GM19372 (cell line): ENCODE measurements around the gene PIK3R5.
A peak's percentile ranks its signal among the peaks of the same experiment; 100 is the strongest.
"Not testable (repeated sequence)": the region's sequence is repeated elsewhere in the genome, so short reads cannot be mapped to it uniquely, and the experiment has no call there.

ENCODE experiments used
- ATAC-seq: cut with Tn5 transposase; IDR thresholded peaks from one replicate; pipeline ENCODE4 v1.9.1; 2021; ENCODE audit warnings: mild to moderate bottlenecking, low read depth, moderate library complexity; ENCODE audit not compliant: unreplicated experiment

PIK3R5 gene

DNA sequence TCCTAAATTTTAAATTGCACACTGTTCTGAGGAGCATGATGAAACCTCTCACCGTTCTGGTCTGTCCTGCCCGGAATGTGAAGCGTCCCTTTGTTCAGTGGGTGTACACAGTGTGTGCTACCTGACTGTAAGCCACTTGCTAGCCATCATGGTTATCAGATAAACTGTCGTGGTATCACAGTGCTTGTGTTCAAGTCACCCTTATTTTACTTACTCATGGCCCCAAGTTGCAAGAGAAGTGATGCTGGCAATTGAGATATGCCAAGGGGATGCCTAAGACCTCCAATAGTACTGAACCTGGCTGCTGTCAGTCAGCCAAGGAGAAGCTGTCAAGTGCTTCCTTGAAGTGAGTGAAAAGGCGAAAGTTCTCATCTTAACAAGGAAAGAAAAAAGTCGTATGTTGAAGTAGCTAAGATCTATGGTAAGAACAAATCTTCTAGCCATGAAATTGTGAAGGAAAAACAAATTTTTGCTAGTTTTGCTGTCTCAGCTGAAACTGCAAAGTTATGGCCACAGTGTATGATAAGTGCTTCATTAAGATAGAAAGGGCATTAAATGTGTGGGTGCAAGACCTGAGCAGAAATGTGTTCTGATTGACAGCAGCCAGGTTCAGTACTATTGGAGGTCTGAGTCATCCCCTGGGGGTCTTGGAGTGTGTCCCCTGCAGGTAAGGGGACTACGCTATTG is 103.9 kb downstream of the PIK3R5 start:
- ATAC-seq = no peak

DNA sequence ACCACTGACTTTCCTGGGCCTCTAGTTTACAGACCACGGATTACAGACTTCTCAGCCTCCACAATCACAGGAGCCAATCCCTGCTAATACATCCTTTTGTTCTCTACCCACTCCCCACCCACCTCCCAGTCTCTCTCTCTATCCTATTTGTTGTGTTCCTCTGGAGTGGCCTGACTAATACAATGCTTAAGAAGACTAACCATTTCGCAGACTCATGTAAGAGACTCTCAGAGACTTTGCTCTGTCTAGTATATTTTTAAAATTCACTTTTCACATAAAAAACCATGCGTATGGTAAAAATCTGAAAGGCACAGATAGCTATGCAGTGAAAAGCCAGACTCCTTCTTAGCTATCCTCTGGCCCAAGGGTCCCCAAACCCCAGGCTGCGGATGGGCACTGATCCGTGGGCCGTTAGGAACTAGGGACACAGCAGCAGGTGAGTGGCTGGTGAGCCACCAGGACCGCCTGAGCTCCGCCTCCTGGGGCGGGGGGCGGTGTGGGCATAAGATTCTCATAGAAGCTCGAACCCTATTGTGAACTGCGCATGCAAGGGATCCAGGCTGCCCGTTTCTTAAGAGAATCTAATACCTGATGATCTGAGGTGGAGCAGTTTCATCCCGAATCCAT is 105.6 kb downstream of the PIK3R5 start:
- ATAC-seq = no peak

DNA sequence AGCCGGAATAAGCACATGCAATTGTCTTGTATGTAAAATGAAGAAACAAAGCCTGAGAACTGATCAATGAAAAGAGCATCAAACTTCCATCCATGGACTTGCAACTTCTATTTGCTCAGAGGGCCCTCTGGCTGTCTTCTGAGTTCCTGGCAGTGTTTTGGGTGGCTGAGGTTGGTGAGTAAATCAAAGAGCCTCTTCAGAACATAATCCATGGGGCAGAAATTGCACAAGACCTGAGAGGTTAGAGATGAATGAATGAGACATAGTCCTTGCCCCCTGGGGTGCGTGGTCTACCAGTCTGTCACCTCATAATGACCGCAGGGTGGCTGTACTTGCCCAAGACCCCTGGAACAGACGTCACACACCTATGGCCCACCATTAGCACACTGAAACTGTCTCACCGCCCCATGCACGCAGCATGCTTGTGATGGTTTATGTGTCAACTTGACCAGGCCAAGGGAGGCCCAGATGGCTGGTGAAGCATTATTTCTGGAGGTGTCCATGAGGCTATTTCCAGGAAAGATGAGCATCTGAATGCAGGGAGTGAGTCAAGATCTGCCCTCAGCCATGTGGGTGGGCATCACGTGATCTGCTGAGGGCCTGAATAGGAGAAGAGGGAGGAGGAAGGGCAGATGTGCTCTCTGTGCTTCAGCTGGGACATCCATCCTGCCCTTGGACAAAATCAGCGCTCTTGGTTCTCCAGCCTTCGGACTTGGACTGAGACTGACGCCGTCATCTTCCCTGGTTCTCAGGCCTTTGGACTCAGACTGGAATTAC is 106.3 kb downstream of the PIK3R5 start:
- ATAC-seq = no peak

DNA sequence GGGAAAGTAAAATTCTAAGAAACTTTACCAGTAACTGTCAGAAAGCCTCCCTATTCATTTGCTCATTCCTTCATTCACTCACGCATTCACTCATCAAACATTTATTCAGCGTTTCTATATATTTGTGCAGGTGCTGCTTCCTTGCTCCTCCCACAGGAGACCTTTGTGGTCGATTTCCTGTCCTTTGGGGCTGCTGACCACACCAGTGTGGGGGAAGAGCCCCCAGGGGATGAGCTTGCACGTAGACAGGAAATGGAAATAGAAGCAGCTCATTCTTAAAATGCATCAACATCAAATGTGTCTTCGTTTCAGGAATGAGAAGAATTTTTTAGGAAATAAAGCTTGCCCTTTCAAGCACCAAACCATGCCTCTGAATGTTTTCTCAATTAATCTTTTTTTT is 107.6 kb downstream of the PIK3R5 start:
- ATAC-seq = peak; percentile 48

DNA sequence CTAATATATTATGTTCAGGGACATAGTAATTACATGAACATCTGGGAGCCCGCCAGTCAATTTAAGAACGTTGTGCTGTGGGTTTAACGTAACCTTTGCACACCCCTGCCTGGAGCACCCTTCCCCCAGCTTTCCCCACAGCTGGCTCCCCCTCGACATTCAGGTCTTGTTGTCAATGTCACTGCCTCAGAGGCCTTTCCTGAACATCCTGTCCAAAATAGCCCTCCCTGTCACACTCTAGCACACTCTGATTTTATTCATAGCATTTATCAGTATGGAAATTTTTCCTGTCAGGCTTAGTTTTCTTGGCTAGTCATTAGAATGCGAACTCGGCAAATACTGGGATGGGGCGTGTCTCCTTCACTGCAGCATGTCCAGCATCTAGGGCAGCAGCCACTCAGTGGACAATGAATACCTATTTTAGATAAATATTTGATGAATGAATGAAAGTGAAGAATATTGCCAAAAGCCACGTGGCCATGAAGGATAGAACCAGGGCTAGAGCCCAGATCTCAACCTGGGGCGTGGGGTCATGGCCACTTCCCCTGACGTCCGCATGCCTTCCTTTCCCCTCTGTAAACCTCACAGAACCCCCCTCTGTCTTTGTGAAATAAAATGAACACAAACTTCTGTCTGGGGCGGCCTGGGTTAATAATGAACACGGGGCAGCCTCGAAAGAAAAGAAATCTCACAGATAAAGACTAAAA is 108.5 kb downstream of the PIK3R5 start:
- no peak for ATAC-seq

DNA sequence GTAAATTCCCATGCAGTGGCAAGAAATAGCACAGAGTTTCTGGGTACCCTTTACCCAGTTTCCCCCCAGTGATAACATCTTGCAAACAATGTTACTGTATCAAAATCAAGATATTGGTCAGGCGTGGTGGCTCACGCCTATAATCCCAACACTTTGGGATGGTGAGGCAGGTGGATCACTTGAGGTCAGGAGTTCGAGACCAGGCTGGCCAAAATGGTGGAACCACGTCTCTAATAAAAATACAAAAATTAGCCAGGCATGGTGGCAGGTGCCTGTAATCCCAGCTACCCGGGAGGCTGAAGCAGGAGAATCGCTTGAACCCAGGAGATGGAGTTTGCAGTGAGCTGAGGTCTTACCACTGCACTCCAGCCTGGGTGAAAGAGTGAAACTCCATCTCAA is 109.3 kb downstream of the PIK3R5 start:
- ATAC-seq = not testable (repeated sequence)

DNA sequence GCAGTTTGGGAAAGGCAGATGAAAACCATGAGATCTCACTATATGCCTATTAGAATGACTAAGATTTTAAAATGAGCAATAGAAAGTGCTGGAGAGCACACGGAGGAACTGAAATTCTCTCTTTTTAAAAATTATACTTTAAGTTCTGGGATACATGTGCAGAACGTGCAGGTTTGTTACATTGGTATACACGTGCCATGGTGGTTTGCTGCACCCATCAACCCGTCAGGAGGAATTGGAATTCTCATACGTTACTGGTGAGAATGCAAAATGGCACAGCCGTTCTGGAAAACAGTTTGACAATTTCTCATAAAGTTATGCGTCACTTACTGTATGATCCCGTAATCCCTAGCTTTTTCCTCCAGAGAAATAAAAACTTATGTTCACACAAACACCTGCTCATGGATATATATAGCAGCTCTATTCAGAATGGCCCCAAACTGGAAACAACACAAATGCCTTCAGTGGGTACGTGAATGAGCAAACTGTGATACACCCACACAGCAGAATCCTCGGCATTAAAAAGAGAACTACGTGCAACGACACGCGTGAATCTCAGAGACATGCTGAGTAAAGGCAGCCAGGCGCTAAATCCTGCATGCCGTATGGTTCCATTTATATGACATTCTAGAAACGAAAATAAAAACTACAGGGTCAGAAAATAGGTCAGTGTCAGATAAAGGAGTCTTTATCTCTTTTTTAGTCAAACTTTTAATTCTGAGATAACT is 109.9 kb downstream of the PIK3R5 start:
- no peak for ATAC-seq

DNA sequence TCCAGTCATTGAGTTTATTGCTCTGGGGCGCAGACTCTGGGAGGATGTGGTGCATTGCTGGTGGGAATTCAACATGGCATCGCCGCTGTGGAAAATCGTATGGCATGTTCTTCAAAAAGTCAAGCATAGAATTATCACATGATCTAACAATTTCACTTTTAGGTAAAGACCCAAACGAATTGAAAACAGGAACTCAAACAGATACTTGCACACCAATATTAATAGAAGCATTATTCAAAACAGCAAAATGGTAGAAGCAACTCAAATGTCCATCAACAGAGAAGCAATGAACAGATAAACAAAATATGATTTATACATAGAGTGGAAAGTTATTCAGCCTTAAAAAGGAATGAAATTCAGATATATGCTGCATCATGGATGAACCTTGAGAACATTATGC is 113.9 kb downstream of the PIK3R5 start:
- ATAC-seq = no peak

DNA sequence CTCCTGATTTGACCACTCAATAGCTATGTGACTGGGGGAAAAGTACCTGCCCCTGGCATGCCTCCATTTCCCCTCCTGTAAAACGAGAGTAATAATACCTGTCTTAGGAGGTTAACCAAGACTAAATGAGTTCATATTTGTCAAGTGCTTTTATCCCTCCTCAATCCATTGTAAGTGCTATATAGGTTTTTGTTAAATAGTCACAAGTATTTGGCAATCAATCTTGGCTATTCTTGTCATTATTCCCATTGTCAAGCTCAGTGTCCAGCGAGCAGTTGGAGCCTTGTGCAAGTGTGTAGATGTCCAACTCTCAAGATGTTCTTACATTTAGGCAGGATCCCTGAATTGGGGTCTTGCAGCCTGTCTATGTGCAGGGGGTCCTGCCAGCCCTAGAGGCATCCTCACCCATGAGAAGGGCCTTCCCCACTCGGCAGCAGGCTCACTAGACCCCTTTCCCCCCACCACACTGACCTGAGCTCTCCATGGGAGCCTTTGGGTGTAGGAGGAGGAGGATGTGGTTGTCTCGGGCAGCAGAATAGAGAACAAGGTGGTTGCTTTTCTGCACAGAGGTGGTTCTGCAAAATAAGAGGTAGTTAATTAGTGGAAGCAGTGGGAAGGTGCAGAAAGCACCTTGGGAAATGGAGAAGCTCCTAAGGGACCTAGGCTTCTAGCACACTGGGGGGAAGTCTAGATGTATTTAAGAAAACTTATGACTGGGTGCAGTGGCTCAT is 116.0 kb downstream of the PIK3R5 start:
- ATAC-seq = no peak

DNA sequence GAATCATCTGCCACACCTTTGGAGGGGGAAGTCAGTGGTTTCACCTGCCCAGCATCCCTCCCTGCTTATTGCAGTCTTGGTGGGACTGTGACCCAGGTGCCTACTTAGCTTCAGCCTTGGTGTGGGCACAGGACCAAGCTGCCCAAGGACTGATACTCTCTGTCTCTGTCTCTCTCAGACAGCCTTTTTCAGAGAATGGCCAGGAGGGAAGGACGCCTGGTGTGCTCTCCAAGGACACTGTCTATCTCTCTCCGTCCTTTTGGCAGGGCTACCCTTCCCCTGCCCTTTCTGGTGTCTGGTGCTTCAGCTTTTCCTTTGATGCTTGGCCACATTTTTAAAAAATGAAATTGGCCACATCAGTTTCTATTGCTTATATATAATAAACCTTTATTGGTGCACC is 117.6 kb downstream of the PIK3R5 start:
- no peak for ATAC-seq

DNA sequence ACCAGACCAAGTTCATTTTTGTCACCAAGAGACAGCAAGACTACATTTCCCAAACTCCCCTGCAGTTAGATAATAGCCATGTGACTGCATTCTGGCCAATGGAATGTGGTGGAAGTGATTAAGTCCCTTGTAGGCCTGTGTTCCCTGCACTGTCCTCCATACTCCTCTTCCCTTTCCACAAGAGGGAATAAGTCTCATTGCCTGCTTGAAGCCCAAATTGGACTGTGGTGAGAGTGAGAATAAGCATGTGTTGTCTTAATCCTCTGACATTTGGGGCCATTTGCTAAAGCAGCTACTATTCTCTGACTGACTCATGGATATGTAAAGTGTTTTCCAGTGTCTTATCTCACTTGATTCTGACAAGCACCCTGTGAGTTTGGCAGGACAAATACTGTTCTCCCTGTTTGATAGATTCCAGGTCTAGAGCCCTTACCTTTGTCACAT is 118.7 kb downstream of the PIK3R5 start:
- ATAC-seq = no peak

DNA sequence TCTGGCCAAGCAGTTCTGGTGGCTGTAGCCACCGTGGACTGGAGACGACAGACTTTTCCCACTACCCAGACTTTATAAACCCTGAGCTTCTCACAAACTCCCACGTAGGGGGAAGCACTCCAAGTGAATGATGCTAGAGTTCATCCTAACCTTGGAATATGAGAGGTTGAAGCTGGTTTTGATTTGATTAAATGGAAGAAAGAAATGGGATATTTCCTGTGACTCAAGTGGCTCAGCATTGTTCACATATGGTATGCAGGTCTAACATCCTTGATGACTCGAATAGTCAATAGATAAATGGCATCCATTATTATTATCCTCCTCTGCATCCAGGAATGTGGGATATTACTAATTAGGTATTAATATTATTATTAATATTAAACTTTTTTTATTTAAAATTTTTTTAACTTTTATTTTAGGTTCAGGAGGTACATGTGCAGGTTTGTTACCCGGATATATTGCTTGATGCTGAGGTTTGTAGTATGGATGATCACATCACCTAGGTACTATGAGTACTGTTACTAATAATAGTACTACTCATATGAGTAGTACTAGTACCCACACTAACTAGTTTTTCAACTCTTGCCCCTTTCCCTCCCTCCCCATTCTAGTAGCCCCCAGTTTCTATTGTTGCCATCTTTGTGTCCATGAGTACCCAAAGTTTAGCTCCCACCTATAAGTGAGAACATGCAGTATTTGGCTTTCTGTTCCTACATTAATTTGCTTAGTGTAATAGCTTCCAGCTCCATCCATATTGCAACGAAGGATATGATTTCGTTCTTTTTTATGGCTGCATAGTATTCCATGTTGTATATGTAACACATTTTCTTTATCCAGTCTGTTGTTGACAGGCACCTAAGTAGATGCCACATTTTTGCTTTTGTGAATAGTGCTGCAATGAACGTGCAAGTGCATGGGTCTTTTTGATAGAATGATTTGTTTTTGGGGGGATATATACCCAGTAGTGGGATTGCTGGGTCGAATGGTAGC is 121.0 kb downstream of the PIK3R5 start:
- no peak for ATAC-seq

DNA sequence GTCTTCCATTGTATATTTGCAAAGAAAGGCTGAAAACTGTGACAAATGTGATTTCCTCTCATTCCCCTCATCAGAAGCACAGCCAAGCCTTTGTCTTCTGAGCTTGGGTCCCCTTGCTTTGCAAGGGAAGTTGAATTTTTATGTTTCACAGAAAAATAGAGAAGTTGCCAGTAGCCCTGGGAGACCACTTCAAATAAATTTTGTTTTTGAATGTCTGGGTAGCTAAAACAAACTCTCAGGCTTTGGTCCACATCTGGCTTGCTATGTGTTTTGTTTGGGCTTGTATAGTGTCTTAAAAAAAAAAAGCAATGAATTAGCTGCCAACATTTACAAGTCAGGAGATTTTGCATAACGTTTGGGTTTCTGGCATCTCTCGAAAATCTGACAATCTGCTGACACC is 122.2 kb downstream of the PIK3R5 start:
- no peak for ATAC-seq

DNA sequence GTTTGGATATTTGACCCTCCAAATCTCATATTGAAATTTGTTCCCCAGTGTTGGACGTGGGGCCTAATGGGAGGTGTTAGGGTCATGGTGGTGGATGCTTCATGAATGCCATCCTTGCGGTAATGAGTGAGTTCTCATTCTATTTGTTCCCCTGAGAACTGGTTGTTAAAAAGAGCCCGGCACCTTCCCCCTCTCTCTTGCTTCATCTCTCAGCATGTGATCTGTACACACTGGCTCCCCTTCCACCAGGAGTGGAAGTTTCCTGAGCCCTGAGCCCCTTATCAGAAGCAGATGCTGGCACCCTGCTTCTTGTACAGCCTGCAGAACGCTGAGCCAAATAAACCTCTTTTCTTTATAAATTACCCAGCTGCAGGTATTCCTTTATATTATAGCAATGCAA is 123.7 kb downstream of the PIK3R5 start:
- no peak for ATAC-seq

DNA sequence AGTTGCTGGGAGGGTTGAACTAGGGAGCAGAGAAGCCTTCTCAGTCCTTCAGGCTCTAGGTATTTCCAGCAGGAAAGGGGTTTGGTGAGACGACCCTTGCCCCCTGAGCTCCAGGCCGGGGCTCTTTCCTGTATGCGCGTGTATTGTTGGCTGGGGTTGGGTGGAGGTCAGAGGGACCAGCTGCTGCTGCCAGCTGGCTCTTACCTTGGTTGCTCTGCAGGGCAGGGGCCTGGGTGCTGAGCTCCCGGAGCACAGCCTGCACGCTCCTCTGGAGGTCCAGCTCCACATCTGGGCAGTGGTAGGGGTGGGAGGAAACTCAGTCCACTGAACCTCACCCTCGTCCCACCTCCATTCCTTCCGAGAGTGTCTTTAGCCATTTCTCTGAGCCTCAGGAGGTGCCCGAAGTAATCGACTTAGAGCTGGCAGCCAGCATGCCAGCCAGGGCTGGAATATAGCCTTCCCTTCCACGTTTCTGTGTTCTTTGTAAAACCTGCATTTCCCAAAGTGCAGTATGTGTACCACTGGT is 126.0 kb downstream of the PIK3R5 start:
- ATAC-seq = no peak

DNA sequence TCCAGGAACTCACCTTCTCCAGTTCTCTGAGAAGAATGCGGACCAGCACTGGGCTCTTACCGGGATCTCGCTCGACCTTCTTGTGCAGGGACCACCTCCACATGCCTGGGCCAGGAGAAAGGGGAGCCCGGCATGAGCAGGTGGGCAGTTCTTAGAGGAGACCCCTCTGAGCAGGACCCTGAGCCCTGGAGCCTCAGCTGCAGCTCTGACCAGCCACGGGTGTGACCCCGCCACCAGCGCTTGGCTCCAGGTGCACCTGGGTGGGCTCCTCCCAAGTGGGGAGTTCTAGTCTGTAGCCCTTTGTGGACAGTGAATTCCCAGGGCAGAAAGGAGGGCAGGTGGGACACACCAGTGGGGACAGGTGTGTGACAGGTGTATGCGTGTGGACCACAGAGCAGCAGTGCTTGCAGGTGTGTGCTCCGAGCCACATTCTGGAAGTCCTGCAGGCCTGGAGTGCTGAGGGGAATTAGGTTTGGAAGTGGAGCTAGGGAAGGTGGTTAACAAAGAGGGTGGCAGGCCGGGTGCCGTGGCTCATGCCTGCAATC is 126.9 kb downstream of the PIK3R5 start:
- no peak for ATAC-seq

DNA sequence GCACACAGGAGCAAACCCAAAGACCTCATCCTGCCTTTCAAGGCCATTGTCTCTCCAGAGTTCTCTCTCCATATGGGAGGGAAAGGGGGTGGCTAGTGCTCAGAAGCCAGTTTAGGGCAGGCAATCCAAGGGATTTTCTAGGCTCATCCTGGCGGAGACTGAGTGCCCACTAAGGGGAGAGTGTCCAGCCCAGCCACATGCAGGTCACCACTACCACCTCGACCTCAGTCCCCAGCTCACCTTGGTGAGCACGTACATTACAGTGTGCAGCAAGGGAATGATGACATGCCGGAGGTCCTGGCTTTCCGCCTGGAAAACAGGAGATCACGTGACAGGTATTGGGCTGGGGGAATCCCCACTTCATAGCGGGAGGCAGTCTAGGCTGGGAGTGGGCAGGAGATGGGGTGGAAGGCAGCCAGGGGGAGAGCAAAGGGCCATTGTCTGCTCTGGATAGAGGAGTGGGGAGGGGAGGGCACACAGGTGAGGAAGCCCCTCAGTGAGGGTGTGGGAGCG is 127.9 kb downstream of the PIK3R5 start:
- ATAC-seq = no peak
